H1 (cell line): ENCODE results near the gene DAND5. TPM values are rescaled to one million over a fixed set of nuclear protein-coding genes. Genes with fewer than 3 reads are reported as not detected.

Experiments
- CTCF ChIA-PET: fragments of 300-600 bp; sonication (Branson Sonifier 250); formaldehyde crosslinking; loops from one replicate; lab custom pipeline; 2021; ENCODE audit not compliant: partially characterized antibody; lab: Charles Lee
- POLR2A ChIA-PET: fragments of 300-600 bp; sonication (Branson Sonifier 250); formaldehyde crosslinking; loops from one replicate; lab custom pipeline; 2021; ENCODE audit warnings: inconsistent platforms; ENCODE audit not compliant: partially characterized antibody; lab: Charles Lee
- DNase-seq, 2 experiments: peaks; one replicate each; pipeline versions ENCODE4 v3.0.0 to v3.0.0-alpha.2; 2010 to 2022; ENCODE audit warnings: low spot score in 2 of 2, low read depth in 1 of 2, mixed read lengths in 1 of 2
- FAIRE-seq: peaks from 2 replicates; lab custom pipeline; 2011; peaks lifted over from hg19 to GRCh38; lab: Jason Lieb, UNC
- H2AFZ ChIP-seq: 2 replicates; pipeline ENCODE4 v1.8.1; 2012; ENCODE audit warnings: low read length, inconsistent platforms
- H2AK5ac ChIP-seq: 2 replicates; pipeline ENCODE4 v1.6.1; 2013; ENCODE audit warnings: low read depth, low read length
- H2BK120ac ChIP-seq: replicated peaks from 2 replicates; pipeline ENCODE3; 2013; ENCODE audit warnings: low read depth, low read length, inconsistent platforms
- H2BK12ac ChIP-seq: 2 replicates; pipeline ENCODE4 v1.6.1; 2013; ENCODE audit warnings: low read depth, low read length
- H2BK15ac ChIP-seq: 2 replicates; pipeline ENCODE4 v1.6.1; 2013; ENCODE audit warnings: low read length
- H2BK20ac ChIP-seq: 2 replicates; pipeline ENCODE4 v1.6.1; 2013; ENCODE audit warnings: low read length
- H2BK5ac ChIP-seq: 2 replicates; pipeline ENCODE4 v1.6.1; 2013; ENCODE audit warnings: low read depth, low read length
- H3K14ac ChIP-seq: 2 replicates; pipeline ENCODE4 v1.6.1; 2013; ENCODE audit warnings: inconsistent platforms; ENCODE audit not compliant: insufficient read length
- H3K18ac ChIP-seq: 2 replicates; pipeline ENCODE4 v1.6.1; 2013; ENCODE audit warnings: low read length; ENCODE audit errors: extremely low read depth
- H3K23ac ChIP-seq: 2 replicates; pipeline ENCODE4 v1.6.1; 2013; ENCODE audit warnings: inconsistent platforms; ENCODE audit not compliant: insufficient read length
- H3K23me2 ChIP-seq: 2 replicates; pipeline ENCODE4 v1.6.1; 2013; ENCODE audit warnings: low read depth, low read length
- H3K27ac ChIP-seq: 2 replicates; pipeline ENCODE4 v1.6.1; 2011; ENCODE audit warnings: low read depth, low read length, inconsistent platforms
- H3K27me3 ChIP-seq, 4 experiments: replicated peaks in 1 of 4; 1 replicate in 1 of 4; 2 replicates in 3 of 4; pipeline versions ENCODE4 v1.6.1 to v1.8.1; 2011 to 2013; ENCODE audit warnings: low read length in 3 of 4, mild to moderate bottlenecking in 3 of 4, inconsistent platforms in 2 of 4, mixed read lengths in 2 of 4, moderate library complexity in 1 of 4; ENCODE audit not compliant: control insufficient read depth in 3 of 4, insufficient read depth in 3 of 4; ENCODE audit errors: extremely low read depth in 1 of 4
- H3K36me3 ChIP-seq, 4 experiments: 2 replicates each; pipeline versions ENCODE4 v1.6.1 to v1.8.1; 2011 to 2013; ENCODE audit warnings: mild to moderate bottlenecking in 4 of 4, low read length in 3 of 4, moderate library complexity in 2 of 4, control low read depth in 1 of 4, inconsistent platforms in 1 of 4; ENCODE audit not compliant: insufficient read depth in 4 of 4, control insufficient read depth in 2 of 4
- H3K4ac ChIP-seq: replicated peaks from 2 replicates; pipeline ENCODE3; 2013; ENCODE audit warnings: low read length, low read depth, mixed read lengths, inconsistent platforms; ENCODE audit not compliant: insufficient read length
- H3K4me1 ChIP-seq, 4 experiments: replicated peaks in 1 of 4; 1 replicate in 1 of 4; 2 replicates in 3 of 4; pipeline versions ENCODE4 v1.6.1 to v1.8.1; 2011 to 2013; ENCODE audit warnings: low read length in 3 of 4, inconsistent platforms in 2 of 4, mixed read lengths in 1 of 4; ENCODE audit not compliant: insufficient read depth in 4 of 4, control insufficient read depth in 3 of 4
- H3K4me2 ChIP-seq, 2 experiments: 2 replicates each; pipeline versions ENCODE4 v1.6.1 to v1.8.1; 2011 to 2013; ENCODE audit warnings: low read depth in 2 of 2, low read length in 2 of 2, control low read depth in 1 of 2, inconsistent platforms in 1 of 2, mild to moderate bottlenecking in 1 of 2; ENCODE audit not compliant: insufficient read depth in 1 of 2
- H3K4me3 ChIP-seq, 4 experiments: fragments of 200-600, 300-600 bp in 1 of 4; sonication (generic), shearing (Covaris generic), sonication (Bioruptor Twin) in 1 of 4; 2 replicates each; pipeline versions ENCODE4 v1.5.1 to v1.8.1; 2011 to 2016; ENCODE audit warnings: low read length in 4 of 4, low read depth in 3 of 4, control low read depth in 2 of 4, inconsistent platforms in 2 of 4, mild to moderate bottlenecking in 2 of 4, mixed read lengths in 1 of 4, moderate library complexity in 1 of 4; ENCODE audit not compliant: insufficient read depth in 2 of 4; ENCODE audit errors: extremely low read depth in 1 of 4
- H3K56ac ChIP-seq: replicated peaks from 2 replicates; pipeline ENCODE3; 2013; ENCODE audit warnings: low read depth, mild to moderate bottlenecking, mixed read lengths, low read length, inconsistent platforms; ENCODE audit not compliant: insufficient read length
- H3K79me1 ChIP-seq: 2 replicates; pipeline ENCODE4 v1.6.1; 2013; ENCODE audit warnings: low read depth, low read length, control low read depth
- H3K79me2 ChIP-seq, 2 experiments: 2 replicates each; pipeline versions ENCODE4 v1.6.1 to v1.8.1; 2012 to 2013; ENCODE audit warnings: low read length in 2 of 2, mild to moderate bottlenecking in 2 of 2, inconsistent platforms in 1 of 2; ENCODE audit not compliant: insufficient read depth in 2 of 2, control insufficient read depth in 1 of 2
- H3K9ac ChIP-seq, 4 experiments: replicated peaks in 1 of 4; 1 replicate in 1 of 4; 2 replicates in 3 of 4; pipeline versions ENCODE4 v1.6.1 to v1.8.1; 2011 to 2013; ENCODE audit warnings: low read depth in 3 of 4, low read length in 3 of 4, control low read depth in 2 of 4, mild to moderate bottlenecking in 2 of 4, moderate library complexity in 2 of 4, inconsistent platforms in 1 of 4; ENCODE audit errors: extremely low read depth in 1 of 4
- H3K9me3 ChIP-seq, 2 experiments: 2 replicates each; pipeline versions ENCODE4 v1.6.1 to v1.8.1; 2012 to 2013; ENCODE audit warnings: mild to moderate bottlenecking in 2 of 2, moderate library complexity in 2 of 2, control low read depth in 1 of 2, inconsistent platforms in 1 of 2, low read depth in 1 of 2, low read length in 1 of 2, mixed read lengths in 1 of 2; ENCODE audit not compliant: insufficient read depth in 2 of 2
- H4K20me1 ChIP-seq, 2 experiments: replicated peaks in 1 of 2; 2 replicates each; pipeline versions ENCODE3 to v1.8.1; 2011 to 2013; ENCODE audit warnings: inconsistent platforms in 2 of 2, low read length in 2 of 2, mild to moderate bottlenecking in 1 of 2; ENCODE audit not compliant: insufficient read depth in 2 of 2, control insufficient read depth in 1 of 2
- H4K5ac ChIP-seq: 2 replicates; pipeline ENCODE4 v1.6.1; 2013; ENCODE audit warnings: low read length, low read depth, mixed read lengths, inconsistent platforms; ENCODE audit not compliant: insufficient read length
- H4K8ac ChIP-seq: 2 replicates; pipeline ENCODE4 v1.8.0; 2013; ENCODE audit warnings: mild to moderate bottlenecking, moderate library complexity, low read length, inconsistent platforms; ENCODE audit not compliant: insufficient read depth; ENCODE audit errors: extremely low read depth
- H4K91ac ChIP-seq: replicated peaks from 2 replicates; pipeline ENCODE3; 2013; ENCODE audit warnings: low read length, mixed read lengths, inconsistent platforms; ENCODE audit not compliant: insufficient read length
- BRCA1 ChIP-seq: IDR thresholded peaks from 2 replicates; pipeline ENCODE4 v1.6.1; 2012; ENCODE audit warnings: low read depth, low read length, improper control_type of control experiment
- CHD1 ChIP-seq: IDR thresholded peaks from 2 replicates; pipeline ENCODE4 v1.6.1; 2012; ENCODE audit warnings: low read depth, low read length, improper control_type of control experiment
- EP300 ChIP-seq, 2 experiments: IDR thresholded peaks; 1 replicate in 1 of 2; 2 replicates in 1 of 2; pipeline ENCODE4 v1.6.1; 2011 to 2012; ENCODE audit warnings: low read depth in 2 of 2, low read length in 2 of 2, mild to moderate bottlenecking in 2 of 2, borderline replicate concordance in 1 of 2, inconsistent platforms in 1 of 2, moderate library complexity in 1 of 2
- HDAC6 ChIP-seq: IDR thresholded peaks from one replicate; pipeline ENCODE4 v1.7.1; 2012; ENCODE audit warnings: low read depth, mild to moderate bottlenecking, inconsistent platforms, low read length, moderate library complexity
- JUND ChIP-seq: IDR thresholded peaks from 2 replicates; pipeline ENCODE4 v1.6.1; 2011; ENCODE audit warnings: mild to moderate bottlenecking, improper control_type of control experiment, low read length
- POLR2A ChIP-seq, 2 experiments: IDR thresholded peaks; 1 replicate in 1 of 2; 2 replicates in 1 of 2; pipeline ENCODE4 v1.6.1; 2011; ENCODE audit warnings: low read depth in 2 of 2, low read length in 2 of 2, mild to moderate bottlenecking in 2 of 2; ENCODE audit errors: control extremely low read depth in 1 of 2
- RFX5 ChIP-seq: IDR thresholded peaks from 2 replicates; pipeline ENCODE4 v1.6.1; 2011; ENCODE audit warnings: low read depth, low read length, improper control_type of control experiment, borderline replicate concordance
- RNF2 ChIP-seq: fragments of 200-900, 300-1000 bp; sonication (generic); IDR thresholded peaks from 2 replicates; pipeline ENCODE4 v1.7.1; 2016; ENCODE audit warnings: borderline replicate concordance, low read depth, mild to moderate bottlenecking, antibody characterized with exemption, low read length; ENCODE audit not compliant: poor library complexity, severe bottlenecking; ENCODE audit errors: missing control alignments
- SAP30 ChIP-seq: fragments of 300-600 bp; sonication (generic); IDR thresholded peaks from 2 replicates; pipeline ENCODE4 v1.7.1; 2012; ENCODE audit warnings: low read length, moderate library complexity, mild to moderate bottlenecking, inconsistent platforms; ENCODE audit not compliant: insufficient read depth, insufficient replicate concordance
- SRF ChIP-seq: IDR thresholded peaks from 2 replicates; pipeline ENCODE4 v1.6.1; 2011; ENCODE audit warnings: mild to moderate bottlenecking, low read depth, low read length, moderate library complexity
- SUZ12 ChIP-seq: fragments of 200-600 bp; sonication (generic); IDR thresholded peaks from 2 replicates; pipeline ENCODE4 v1.6.1; 2012; ENCODE audit warnings: mild to moderate bottlenecking, inconsistent platforms, low read length, moderate library complexity, mixed read lengths
- TAF7 ChIP-seq: optimal IDR thresholded peaks from 2 replicates; pipeline ENCODE3; 2011; ENCODE audit warnings: low read depth, mild to moderate bottlenecking, inconsistent platforms, low read length, moderate library complexity, borderline replicate concordance
- TBP ChIP-seq: IDR thresholded peaks from 2 replicates; pipeline ENCODE4 v1.6.1; 2011; ENCODE audit warnings: low read depth, low read length, improper control_type of control experiment
- TCF12 ChIP-seq: IDR thresholded peaks from 2 replicates; pipeline ENCODE4 v1.6.1; 2011; ENCODE audit warnings: low read depth, mild to moderate bottlenecking, low read length
- WGBS, 2 experiments: shearing (Covaris generic) in 1 of 2; methylation state at CpG; one replicate each; pipeline versions ENCODE4 v1.1.6 to v1.1.7; 2013 to 2015; ENCODE audit warnings: low lambda C conversion rate in 2 of 2, mixed read lengths in 2 of 2, inconsistent platforms in 1 of 2, low coverage in 1 of 2, missing lambda C conversion rate in 1 of 2; ENCODE audit not compliant: insufficient replicate concordance in 2 of 2, insufficient coverage in 1 of 2, insufficient read length in 1 of 2; ENCODE audit errors: extremely low coverage in 1 of 2, missing lambda C conversion rate in 1 of 2; 5-methylcytosine and 5-hydroxymethylcytosine counted together
- polyA plus RNA-seq, 7 experiments: library from polyadenylated mRNA; depleted of rRNA in 3 of 7; stranded (reverse) in 5 of 7; unstranded in 2 of 7; fragments of >200 nt in 5 of 7; fragments of 200-250 nt in 2 of 7; gene quantifications; 1 replicate in 5 of 7; 2 replicates in 1 of 7; 4 replicates in 1 of 7; pipeline versions ENCODE4 v1.2.1 to v1.2.3, GENCODE V29; 2011 to 2013; ENCODE audit warnings: missing spikeins in 2 of 7, mixed read lengths in 2 of 7
- total RNA-seq: library from RNA; stranded (reverse); fragmentation: NEBNext Ultra II Directional; extraction: Animal tissue kit (Norgen Biotek cat#: 25700); gene quantifications from 2 replicates; pipeline ENCODE4 v1.2.1, GENCODE V29; 2021

DAND5 gene
- total and polyA plus RNA-seq, 2 of the 8 experiments (the other 6 are each of a cell fraction or from before 2014, with no cell fraction given) = 0.14 to 0.17 TPM

GRCh38 chr19:13001166-13001501 lies 31.8 kb downstream of the DAND5 start:
- Histone ChIP-seq H3K23ac (no peak overlapping the region), H3K18ac (no peak overlapping the region), H2BK15ac (no peak overlapping the region), H3K9me3 (no peaks in the 10 kb centered on the region), H2AFZ (no peak overlapping the region), H3K79me2 (no peaks in the 10 kb centered on the region), H3K27me3 (peaks cover 26 to 94% (median 75%) of the 10 kb centered on the region in 4 experiments), H3K23me2 (peaks cover under 1% of the 10 kb centered on the region; the same call in 1 of the 2 replicates), H4K5ac (no peak overlapping the region), H3K4me3 (no peak overlapping the region), H2AK5ac (peak overlapping the region; percentile 57; the same call in 1 of the 2 replicates), H4K91ac (no peak overlapping the region), H3K27ac (no peak overlapping the region), H2BK5ac (no peak overlapping the region), H3K4me1 (peaks cover 0 to 3% (median under 1%) of the 10 kb centered on the region in 4 experiments; a peak in 3 of 7 replicates), H3K9ac (no peak overlapping the region), H3K4me2 (no peak overlapping the region), H2BK20ac (0 out of 2 replicates have a peak overlapping the region, but pooled peaks have one; percentile 61), H4K8ac (no peak overlapping the region), H3K14ac (no peak overlapping the region), H3K36me3 (peaks cover 0 to 1% (median 0%) of the 10 kb centered on the region in 4 experiments; a peak in 1 of 8 replicates), H3K4ac (no peak overlapping the region), H2BK12ac (peak overlapping the region; percentile 45; the same call in 1 of the 2 replicates), H4K20me1 (peaks cover 6 to 15% of the 10 kb centered on the region in 2 experiments), H3K79me1 (no peaks in the 10 kb centered on the region), H3K56ac (no peak overlapping the region), H2BK120ac (no peak overlapping the region)
- POLR2A ChIA-PET = no interaction called here
- WGBS, 2 experiments = 91% methylated on average over 19 of the region's 19 CpGs; no CpG with 5 or more reads in 1 of the 2 experiments
- no peak for FAIRE-seq
- CTCF ChIA-PET = interaction anchor here (0.6 to 12.9 kb wide), 10 partner anchors 23 to 657 kb away, joined by 3 to 175 read pairs (median 4); no protein-coding TSS in a partner anchor
- no peak for DNase-seq
- TF ChIP-seq CHD1 (no peak), BRCA1 (no peak), RFX5 (no peak), HDAC6 (no peak), TAF7 (no peak), SRF (no peak), TBP (no peak), TCF12 (no peak), RNF2 (no peak), SUZ12 (no peak), POLR2A (IDR thresholded peaks at IDR 0.05; ENCODE audit: control extremely low read depth in 1 of 2, low read depth in 2 of 2, low read length in 2 of 2) (no peak), EP300 (IDR thresholded peaks at IDR 0.05; ENCODE audit: borderline replicate concordance in 1 of 2, low read depth in 2 of 2, low read length in 2 of 2) (no peak), JUND (no peak), SAP30 (no peak)
